Neuron (in vitro differentiated cells): ENCODE results near the gene GRM8.
A peak's percentile ranks its signal among the peaks of the same experiment; 100 is the strongest.

ENCODE experiments used
- H2AFZ ChIP-seq: one replicate; pipeline ENCODE4 v1.6.1; 2013; ENCODE audit warnings: low read depth, mild to moderate bottlenecking, inconsistent platforms, low read length, moderate library complexity
- H3K27me3 ChIP-seq: one replicate; pipeline ENCODE4 v1.6.1; 2013; ENCODE audit warnings: low read length; ENCODE audit not compliant: insufficient read depth
- H3K36me3 ChIP-seq: one replicate; pipeline ENCODE4 v1.6.1; 2013; ENCODE audit warnings: low read length; ENCODE audit not compliant: insufficient read depth
- H3K4me1 ChIP-seq: one replicate; pipeline ENCODE4 v1.6.1; 2013; ENCODE audit warnings: low read length; ENCODE audit not compliant: insufficient read depth
- H3K4me3 ChIP-seq: 2 replicates; pipeline ENCODE4 v1.5.1; 2013; ENCODE audit warnings: mild to moderate bottlenecking, low read length, moderate library complexity
- H3K9me3 ChIP-seq: one replicate; pipeline ENCODE4 v1.6.1; 2013; ENCODE audit warnings: low read length

The GRM8 gene

DNA sequence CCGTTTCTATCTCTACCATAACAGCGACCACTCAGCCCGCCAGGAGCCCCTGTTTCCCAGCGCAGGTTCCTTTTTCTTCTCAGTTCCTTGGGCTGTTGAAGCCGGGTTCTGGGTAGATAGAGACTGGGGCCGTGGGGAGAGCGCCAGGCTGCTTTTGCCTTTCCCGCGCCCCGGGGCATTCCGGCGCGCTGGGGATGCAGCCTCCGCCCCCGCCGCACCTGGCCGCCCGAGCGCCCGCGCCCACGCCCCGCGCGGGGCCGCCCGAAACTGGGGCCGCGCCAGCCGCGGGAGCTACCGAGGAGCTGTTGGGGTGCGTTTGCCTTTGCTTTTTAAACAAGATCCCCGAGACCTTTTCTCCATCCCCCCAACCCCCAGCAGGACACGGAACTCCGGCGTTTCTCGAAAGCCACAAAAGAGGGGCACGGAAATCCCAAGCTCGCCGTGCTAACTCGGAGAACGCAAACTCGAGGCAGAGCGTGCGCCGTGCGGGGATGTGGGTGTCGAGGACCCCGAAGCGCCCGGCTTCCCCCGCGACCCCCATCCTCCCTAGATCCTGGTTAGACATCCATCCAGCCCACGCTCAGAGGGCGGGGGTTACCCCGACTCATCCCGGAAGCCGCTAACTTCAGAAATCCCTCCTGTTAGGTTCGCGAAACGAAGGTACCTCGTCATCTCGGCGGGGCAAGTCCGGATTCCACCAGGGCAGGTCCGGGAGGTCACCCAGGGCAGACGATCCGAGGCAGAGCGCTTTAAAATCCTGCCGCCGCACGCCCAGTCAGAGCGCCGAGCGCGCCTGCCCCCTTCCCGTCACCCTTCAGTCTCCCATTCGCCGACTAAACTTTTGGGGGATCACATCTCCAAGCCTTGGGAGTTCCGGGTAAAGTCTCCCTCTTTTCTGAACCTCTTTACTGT lies 1.0 kb downstream of the GRM8 start:
- H2AFZ ChIP-seq, result peak overlapping the region; percentile 100

DNA sequence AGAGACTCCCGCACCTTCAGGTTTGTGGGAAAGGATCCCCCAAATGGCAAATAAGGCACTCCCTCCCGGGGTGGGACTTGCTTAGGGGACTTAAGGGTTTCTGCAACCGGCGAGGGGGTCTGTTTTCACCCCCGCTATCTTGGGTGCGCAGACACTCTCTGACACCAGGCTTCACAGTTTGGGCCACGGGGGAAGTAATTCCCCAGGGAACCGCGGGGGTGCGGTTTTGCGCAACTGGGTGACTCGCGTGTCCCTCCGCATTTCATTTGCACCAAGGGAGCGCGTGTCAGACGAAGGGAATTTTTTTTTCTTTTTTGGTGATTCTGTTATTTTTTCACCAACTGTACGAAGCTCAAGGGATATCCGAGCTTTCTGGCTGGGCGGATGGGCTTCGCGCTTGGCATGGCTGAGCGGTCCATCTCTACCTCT lies 1.7 kb downstream of the GRM8 start:
- no peak overlapping the region for H3K4me3 ChIP-seq
- no peaks in the 10 kb centered on the region for H3K9me3 ChIP-seq
- H2AFZ ChIP-seq, result no peak overlapping the region
- no peaks in the 10 kb centered on the region for H3K36me3 ChIP-seq
- peaks cover 58% of the 10 kb centered on the region for H3K27me3 ChIP-seq
- peaks cover 14% of the 10 kb centered on the region for H3K4me1 ChIP-seq

More for the DNA sequence above, 1.0 kb downstream of the GRM8 start:
- Histone ChIP-seq H3K27me3 (peaks cover 54% of the 10 kb centered on the region), H3K36me3 (no peaks in the 10 kb centered on the region), H3K4me3 (peak overlapping the region; percentile 67), H3K9me3 (no peaks in the 10 kb centered on the region), H3K4me1 (peaks cover 14% of the 10 kb centered on the region)

DNA sequence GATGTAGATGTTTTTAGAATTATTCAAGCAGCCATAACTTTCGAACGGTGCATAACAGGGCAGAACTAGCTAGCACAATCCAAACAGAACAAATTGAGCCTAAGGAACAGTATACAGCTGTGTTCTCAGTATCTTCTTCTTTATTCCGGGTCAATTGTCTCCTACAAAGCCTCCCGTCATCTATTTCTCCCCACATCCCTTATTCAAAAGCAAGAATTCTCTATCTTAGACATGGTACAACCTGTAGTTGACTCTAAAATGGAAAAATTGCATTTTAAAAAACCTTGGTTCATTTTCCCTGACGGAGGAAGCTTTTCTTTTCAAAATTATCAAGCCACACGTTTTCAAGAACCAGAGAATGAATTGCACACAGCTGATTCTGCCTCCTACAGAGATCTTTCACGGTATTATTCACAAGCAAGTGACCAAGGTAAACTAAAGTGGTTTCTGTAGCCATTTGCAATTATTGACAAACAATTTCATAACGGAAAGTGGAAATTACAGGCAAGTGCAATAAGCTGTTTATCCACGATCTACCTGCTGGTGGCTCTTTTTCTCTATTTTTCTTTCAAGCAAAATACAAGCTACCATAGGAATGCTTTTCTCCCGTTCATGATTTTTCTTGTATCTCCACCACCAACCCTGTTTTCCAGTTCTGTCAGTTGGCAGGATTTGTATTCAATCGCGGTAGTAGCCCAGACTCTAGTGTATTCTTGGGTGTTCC lies 2.3 kb downstream of the GRM8 start:
- H2AFZ ChIP-seq, result no peak overlapping the region
- H3K9me3 ChIP-seq, result no peaks in the 10 kb centered on the region
- no peaks in the 10 kb centered on the region for H3K36me3 ChIP-seq
- H3K27me3 ChIP-seq, result peaks cover 58% of the 10 kb centered on the region
- H3K4me3 ChIP-seq, result no peak overlapping the region
- H3K4me1 ChIP-seq, result peaks cover 14% of the 10 kb centered on the region

- Histone ChIP-seq H3K27me3 (peaks cover 39% of the 10 kb centered on the region), H3K4me1 (no peaks in the 10 kb centered on the region), H3K36me3 (no peaks in the 10 kb centered on the region), H3K9me3 (no peaks in the 10 kb centered on the region), H3K4me3 (no peak overlapping the region), H2AFZ (no peak overlapping the region)
Observed at GRCh38 chr7:127245607-127246006, 7.1 kb downstream of the GRM8 start.

DNA sequence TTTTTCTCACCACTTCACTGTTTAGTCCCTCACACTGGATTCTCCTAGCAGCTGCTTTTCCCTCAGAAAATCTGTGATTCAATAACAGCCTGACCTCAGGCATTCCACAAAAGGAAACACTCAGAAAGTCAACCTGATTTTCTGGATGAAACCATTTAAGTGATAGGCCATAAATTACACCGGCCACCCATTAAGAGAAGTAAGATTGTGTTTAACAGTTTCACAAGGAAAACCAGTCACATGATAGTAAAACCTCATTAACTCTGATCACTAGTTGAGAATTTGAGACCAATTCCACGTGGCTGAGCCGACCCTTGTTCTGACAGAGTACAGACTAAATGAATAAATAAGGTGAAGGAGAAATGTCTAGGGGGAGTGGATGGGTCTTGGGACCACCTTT lies 7.7 kb downstream of the GRM8 start:
- Histone ChIP-seq H3K4me1 (no peaks in the 10 kb centered on the region), H3K36me3 (no peaks in the 10 kb centered on the region), H3K27me3 (peaks cover 33% of the 10 kb centered on the region), H2AFZ (no peak overlapping the region), H3K4me3 (no peak overlapping the region), H3K9me3 (no peaks in the 10 kb centered on the region)

DNA sequence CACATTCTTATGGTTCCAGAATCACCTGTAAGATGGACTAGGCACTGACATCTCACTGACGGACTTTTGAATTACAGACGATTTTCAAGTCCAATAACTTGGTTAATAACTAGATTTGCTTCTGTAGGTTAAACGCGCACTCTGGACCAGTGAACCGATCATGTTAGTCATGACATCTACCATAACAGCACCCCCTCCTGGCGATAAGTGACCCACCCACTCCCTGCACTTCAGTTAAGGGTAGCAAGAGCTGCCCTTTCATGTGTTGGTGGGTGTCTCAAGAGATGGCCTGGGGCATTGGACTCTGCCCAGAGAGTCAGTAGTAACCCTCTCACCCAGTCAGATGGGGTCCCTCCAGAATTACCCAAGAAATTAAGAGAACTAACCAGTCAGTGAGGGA lies 12.9 kb downstream of the GRM8 start:
- Histone ChIP-seq H3K4me3 (no peak overlapping the region), H3K36me3 (no peaks in the 10 kb centered on the region), H3K4me1 (no peaks in the 10 kb centered on the region), H3K27me3 (no peaks in the 10 kb centered on the region), H3K9me3 (no peaks in the 10 kb centered on the region), H2AFZ (no peak overlapping the region)

- H3K9me3 ChIP-seq, result no peaks in the 10 kb centered on the region
- peaks cover 2% of the 10 kb centered on the region for H3K4me1 ChIP-seq
- H3K36me3 ChIP-seq, result no peaks in the 10 kb centered on the region
- no peak overlapping the region for H2AFZ ChIP-seq
- no peak overlapping the region for H3K4me3 ChIP-seq
- H3K27me3 ChIP-seq, result no peaks in the 10 kb centered on the region
Observed at GRCh38 chr7:127233630-127234029, 19.1 kb downstream of the GRM8 start.

- H3K9me3 ChIP-seq, result no peaks in the 10 kb centered on the region
- H3K27me3 ChIP-seq, result no peaks in the 10 kb centered on the region
- peaks cover 2% of the 10 kb centered on the region for H3K4me1 ChIP-seq
- no peak overlapping the region for H3K4me3 ChIP-seq
- no peaks in the 10 kb centered on the region for H3K36me3 ChIP-seq
- no peak overlapping the region for H2AFZ ChIP-seq
Observed at GRCh38 chr7:127231415-127231814, 21.3 kb downstream of the GRM8 start.

DNA sequence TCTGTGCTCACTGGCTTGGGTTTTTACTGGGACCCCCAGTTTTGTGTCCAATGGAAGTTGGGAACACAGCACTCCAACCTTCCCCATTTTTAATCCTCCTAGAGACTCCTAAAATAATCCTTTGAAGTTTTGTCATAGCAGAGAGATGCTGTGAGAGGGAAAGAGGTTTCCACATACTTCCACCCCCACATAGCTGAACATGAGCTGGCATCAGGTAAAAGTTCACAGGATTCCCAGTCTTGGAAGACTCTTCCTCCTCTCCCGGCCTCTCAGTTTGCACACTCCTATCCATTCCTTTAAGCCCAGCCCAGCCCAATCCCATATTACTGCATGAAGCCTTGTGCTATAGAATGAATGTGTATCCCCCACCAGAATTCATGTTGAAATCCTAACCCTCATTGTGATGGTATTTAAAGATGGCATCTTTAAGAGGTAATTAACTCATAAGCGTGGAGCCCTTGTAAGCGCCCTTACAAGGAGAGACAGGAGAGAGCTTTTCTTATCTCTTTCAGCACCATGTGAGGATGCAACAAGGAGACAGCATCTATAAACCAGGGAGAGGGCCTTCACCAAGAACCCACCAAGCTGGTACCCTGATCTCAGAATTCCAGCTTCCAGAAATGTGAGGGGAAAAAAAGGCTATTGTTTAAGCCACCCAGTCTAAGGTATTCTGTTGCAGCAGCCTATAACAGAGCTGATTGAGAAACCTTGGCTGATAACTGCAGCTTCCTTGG lies 22.4 kb downstream of the GRM8 start:
- no peaks in the 10 kb centered on the region for H3K36me3 ChIP-seq
- H3K9me3 ChIP-seq, result no peaks in the 10 kb centered on the region
- no peak overlapping the region for H3K4me3 ChIP-seq
- no peaks in the 10 kb centered on the region for H3K27me3 ChIP-seq
- H3K4me1 ChIP-seq, result peaks cover 2% of the 10 kb centered on the region
- no peak overlapping the region for H2AFZ ChIP-seq

DNA sequence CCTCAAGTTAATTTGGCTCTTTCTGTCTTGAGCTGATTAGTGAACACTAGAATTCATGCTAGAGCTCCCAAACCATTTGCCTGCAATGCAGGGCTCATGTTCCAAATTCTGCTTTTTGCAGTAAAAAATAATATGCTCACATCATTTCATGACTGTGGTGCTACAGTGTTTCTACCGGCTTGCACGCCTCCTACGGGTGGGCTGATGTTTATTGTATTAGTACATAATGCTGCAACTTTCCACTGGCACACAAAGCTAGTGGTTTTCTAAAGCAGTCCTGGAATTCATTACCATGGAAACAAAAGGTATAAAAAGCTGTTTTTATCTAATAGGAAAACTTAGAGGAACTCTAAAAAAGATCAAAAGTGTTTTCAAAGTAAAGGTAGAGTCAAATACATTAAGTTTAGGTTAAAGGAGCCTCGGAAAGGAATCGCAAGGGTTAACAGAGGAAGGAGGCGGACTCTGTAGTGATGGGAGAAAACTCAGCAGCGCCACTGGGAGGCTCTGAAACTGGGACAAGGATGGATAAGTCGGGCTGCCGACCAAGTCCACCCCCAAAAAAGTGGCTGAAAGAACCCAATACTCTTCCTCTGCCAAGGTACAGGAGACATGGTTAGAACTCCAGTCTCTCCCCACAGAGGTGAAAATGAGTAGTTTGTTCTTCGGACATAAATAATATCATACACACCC lies 25.9 kb downstream of the GRM8 start:
- Histone ChIP-seq H3K4me1 (no peaks in the 10 kb centered on the region), H3K9me3 (no peaks in the 10 kb centered on the region), H3K27me3 (no peaks in the 10 kb centered on the region), H3K4me3 (no peak overlapping the region), H2AFZ (no peak overlapping the region), H3K36me3 (no peaks in the 10 kb centered on the region)

GRCh38 chr7:127221731-127222130 lies 31.0 kb downstream of the GRM8 start:
- Histone ChIP-seq H3K4me1 (no peaks in the 10 kb centered on the region), H3K27me3 (no peaks in the 10 kb centered on the region), H3K9me3 (no peaks in the 10 kb centered on the region), H3K36me3 (no peaks in the 10 kb centered on the region), H3K4me3 (no peak overlapping the region), H2AFZ (no peak overlapping the region)

GRCh38 chr7:127214956-127215718 lies 37.6 kb downstream of the GRM8 start:
- Histone ChIP-seq H3K4me3 (no peak overlapping the region), H2AFZ (no peak overlapping the region), H3K27me3 (no peaks in the 10 kb centered on the region), H3K9me3 (no peaks in the 10 kb centered on the region), H3K4me1 (no peaks in the 10 kb centered on the region), H3K36me3 (no peaks in the 10 kb centered on the region)
